ENCODE results near the gene DSTYK.
"Not testable (repeated sequence)": the region's sequence is repeated elsewhere in the genome, so short reads cannot be mapped to it uniquely, and the experiment has no call there.

Gene DSTYK

DNA sequence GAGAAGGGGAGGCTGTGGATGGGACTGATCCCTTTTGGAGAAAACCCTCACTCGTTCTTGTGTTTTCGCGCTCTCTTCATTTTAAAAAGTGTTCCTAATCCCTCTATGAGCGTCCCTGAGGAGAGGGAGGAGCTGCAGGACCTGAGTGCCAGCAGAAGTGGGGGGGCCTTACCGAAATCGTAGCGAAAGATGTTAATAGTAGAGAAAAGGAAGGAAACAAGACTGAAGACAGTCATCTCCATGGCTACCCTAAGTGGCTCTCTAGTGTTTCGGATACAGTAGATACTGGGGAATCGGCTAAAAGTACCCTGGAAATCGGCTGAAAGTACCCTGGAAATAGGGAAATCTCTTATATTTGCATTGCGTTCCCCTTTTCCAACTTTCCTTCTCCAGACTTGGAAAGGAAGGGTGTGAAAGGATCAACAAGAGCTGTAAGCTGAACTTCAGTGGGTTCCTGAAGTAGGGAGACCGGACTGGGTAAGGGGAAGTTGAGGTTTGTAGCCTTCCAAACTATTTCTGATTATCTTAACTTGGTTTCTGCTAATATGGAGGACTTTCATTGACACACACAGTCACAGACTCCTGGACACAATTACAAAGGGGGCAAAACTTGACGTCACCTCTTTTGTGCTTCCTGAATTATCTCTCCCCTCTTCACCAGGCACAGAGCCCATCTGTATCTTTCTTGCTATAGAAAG is 486 bp upstream of the DSTYK start:
- DNase-seq = no peak

- DNase-seq = no peak
Observed at GRCh38 chr1:205210756-205211168, 740 bp downstream of the DSTYK start.

GRCh38 chr1:205208811-205209210 is 2.7 kb downstream of the DSTYK start:
- no peak for DNase-seq

- no peak for DNase-seq
Observed at GRCh38 chr1:205205055-205205454, 6.4 kb downstream of the DSTYK start.

DNA sequence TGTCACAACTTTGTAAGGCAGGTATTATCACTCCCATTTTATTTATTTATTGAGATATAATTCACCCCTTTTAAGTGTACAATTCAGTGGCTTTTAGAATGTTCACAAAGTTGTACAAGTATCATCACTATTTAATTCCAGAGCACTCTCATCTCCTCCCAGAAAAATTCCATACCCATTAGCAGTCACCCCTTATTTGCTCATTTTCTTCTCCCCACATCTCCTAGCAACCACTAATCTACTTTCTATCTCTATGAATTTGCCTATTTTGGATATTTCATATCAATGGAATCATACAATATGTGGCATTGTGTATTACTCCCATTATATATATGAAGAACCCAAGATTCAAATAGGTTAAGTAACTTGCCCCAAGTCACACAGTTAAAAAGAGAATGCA is 7.0 kb downstream of the DSTYK start:
- DNase-seq = no peak

DNA sequence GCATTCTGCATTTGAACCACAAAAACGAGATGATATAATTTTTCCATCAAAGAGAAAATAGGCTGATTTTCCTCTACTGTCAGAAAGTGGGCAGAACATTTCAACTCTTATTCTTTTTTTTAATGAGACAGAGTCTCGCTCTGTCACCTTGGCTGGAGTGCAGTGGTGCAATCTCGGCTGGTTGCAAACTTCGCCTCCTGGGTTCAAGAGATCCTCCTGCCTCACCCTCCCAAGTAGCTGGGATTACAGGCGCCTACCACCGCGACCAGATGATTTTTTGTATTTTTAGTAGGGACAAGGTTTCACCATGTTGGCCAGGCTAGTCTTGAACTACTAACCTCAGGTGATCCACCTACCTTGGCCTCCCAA is 11.6 kb downstream of the DSTYK start:
- no peak for DNase-seq

DNA sequence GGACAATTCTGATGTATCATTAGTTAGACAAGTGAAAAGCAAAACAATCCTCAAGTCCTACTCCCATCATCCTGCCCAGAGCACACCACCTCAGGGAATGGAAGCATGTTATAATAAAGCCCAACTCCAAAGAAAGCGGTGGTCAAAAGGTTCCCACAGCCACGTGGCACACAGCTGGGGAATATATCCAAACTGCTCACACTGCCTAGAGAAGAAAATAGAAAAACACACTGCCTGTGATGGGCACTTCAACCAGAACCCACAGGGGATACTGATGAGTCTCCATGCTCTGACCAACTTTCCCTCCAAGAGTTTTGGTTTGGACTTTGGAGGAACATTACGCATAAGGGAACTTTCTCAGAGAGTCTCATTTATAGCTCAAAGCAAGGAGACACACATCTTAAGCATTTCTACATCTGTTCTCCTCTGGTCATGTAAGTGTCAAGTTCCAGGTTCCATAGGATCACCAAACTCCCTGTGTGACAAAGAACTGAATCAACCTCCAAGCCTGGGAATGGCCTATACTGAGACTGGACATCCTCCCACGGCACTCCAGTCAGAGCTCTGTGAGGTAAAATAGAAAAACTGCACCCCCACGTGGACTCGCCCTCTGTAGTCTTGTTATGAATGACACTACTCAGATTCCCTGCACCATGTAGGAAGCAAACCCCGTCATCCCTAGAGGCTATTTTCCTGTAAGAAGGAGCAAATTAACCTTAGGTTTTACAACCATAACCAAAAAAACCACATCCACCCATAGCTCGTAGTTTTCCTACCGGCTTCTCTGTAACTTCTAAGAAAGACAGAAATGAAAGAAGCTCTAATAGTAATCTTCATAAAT is 12.2 kb downstream of the DSTYK start:
- DNase-seq = no peak

DNA sequence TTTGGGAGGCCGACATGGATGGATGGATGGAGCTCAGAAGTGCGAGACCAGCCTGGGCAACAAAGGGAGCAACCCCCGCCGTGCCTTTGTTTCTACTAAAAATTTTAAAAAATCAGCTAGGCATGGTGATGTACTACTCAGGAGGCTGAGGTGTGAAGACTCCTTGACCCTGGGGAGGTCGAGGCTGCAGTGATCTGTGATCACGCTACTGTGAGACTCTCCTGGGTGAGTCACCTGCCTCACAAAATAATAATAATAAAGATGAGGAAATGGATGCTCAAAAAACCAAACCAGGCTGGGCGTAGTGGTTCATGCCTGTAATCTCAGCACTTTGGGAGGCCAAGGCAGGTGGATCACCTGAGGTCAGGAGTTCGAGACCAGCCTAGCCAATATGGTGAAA is 19.2 kb downstream of the DSTYK start:
- DNase-seq = no peak

- no peak for DNase-seq
Observed at GRCh38 chr1:205191622-205192021, 19.9 kb downstream of the DSTYK start.

DNA sequence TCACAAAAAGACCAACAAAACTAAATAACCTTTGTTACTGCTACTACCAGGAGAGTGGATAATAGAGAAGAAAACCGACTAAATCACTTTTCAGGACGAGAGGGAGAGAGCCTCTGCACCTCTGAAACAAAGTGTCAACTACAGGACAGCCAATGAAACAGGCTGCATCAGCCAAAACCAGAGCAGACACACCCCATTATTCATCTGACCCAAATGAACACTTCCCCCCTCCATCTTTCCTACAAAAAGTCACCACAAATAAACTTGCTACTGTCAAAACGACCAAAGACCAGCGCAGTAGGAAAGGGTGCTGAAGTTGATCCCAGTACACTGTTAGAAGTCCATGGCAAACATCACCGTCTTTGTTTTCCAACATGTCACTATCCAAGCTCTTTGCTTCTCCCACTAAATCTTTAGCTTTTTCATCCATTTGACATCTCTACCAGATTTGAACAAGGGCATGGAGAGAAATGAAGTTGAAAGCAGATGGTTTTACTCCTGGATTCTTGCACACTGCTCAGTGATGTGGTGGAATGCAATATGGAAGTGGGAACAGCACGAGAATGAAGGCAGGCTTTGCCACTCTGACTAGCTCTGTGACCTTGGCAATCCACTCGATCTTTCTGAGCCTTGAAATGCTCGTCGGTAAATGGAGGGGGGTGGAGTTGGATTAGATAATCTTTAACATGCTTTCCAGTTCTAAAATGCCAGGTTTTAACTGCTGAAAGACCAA is 20.5 kb downstream of the DSTYK start:
- DNase-seq = no peak

DNA sequence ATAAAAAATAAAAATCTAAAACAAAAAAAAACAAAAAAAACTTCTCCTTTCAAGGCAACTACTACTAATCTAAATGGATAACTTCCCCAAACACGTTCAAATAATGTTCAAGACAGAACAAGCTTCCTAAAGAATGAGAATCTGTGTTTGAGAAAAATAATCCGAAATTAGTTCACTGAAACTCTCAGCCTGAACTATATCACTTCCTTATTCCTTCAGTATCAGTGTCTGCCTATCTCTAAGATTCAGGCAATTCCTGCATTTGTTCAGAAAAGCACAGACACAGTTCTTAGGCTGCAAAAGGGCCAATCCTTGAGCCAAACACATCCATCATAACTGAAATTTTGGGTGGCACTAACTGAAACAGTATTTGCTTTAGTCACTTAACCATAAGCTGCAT is 22.4 kb downstream of the DSTYK start:
- no peak for DNase-seq

DNA sequence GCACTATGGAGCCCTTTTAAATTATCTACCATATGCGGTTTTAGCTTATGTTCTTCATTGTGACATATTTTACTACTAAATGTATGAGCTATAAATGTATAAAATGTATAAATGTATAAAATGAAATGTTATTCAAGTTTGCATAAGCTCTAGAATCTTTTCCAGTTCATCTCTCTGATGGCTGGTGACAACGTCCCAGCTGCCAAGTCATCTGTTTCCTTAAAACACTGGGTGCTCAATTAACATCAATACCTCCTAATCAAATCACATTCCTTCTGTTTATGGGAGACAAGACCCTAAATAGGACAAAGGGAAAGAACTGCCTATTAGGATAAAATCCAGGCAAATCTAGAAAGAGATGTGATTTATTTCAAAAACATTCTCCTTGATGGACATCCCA is 22.9 kb downstream of the DSTYK start:
- no peak for DNase-seq

DNA sequence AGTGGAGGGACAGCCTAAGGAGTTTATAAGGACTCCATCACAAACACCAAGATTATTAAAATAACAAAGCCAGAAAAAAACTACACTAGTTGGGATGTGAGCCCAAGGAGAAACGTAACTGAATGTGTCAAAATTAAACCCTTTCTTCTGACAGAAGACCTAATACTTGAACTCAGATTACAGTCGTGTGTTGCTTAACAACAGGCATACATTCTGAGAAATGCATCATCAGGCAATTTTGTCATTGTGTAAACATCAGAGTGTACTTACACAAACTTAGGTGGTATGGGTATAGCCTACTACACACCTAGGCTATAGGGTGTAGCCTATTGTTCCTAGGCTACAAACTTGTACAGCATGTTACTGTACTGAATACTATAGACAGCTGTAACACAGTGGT is 23.4 kb downstream of the DSTYK start:
- DNase-seq = no peak

DNA sequence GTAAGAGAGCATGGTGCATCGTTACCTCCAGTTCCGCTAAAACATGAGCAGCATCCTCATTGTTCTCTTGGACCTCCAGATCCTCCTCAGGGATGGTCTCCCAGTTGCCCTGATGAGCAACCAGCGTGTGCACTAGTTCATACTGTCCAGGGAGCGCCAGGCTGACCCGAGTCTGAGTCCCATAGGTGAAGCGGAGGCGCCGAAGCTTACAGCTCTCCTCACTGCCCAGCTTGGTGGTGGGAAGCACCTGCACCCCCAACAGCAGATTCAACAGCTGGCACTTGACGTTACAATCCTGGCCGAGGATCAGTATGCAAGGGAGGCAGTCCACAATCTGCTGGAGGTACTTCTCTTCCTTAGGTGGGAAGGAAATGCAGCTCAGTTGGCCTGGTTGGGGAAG is 24.1 kb downstream of the DSTYK start:
- no peak for DNase-seq

DNA sequence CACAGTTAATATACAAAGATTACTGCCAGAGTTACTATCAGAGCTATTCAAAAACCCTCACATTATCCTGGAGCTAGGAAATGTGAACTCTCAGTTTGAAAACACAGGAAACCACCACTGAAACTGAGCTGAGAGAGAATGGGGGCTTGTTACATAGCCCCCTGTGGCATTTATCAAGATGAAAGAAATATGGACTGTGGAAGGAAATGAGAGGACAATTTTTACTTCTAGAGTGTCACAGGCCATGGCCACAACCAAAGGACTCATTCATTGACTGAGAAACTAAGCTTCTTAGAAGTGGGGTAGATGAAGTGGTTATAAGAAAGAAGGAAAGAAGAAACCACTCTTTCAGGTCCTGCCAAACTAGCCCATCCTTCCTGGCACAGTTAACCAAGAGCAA is 25.3 kb downstream of the DSTYK start:
- no peak for DNase-seq

- DNase-seq = no peak
Observed at GRCh38 chr1:205183676-205184335, 27.7 kb downstream of the DSTYK start.

GRCh38 chr1:205182930-205183329 is 28.6 kb downstream of the DSTYK start:
- DNase-seq = no peak

GRCh38 chr1:205180331-205180730 is 31.2 kb downstream of the DSTYK start:
- DNase-seq = not testable (repeated sequence)

GRCh38 chr1:205179842-205180241 is 31.7 kb downstream of the DSTYK start:
- DNase-seq = no peak

DNA sequence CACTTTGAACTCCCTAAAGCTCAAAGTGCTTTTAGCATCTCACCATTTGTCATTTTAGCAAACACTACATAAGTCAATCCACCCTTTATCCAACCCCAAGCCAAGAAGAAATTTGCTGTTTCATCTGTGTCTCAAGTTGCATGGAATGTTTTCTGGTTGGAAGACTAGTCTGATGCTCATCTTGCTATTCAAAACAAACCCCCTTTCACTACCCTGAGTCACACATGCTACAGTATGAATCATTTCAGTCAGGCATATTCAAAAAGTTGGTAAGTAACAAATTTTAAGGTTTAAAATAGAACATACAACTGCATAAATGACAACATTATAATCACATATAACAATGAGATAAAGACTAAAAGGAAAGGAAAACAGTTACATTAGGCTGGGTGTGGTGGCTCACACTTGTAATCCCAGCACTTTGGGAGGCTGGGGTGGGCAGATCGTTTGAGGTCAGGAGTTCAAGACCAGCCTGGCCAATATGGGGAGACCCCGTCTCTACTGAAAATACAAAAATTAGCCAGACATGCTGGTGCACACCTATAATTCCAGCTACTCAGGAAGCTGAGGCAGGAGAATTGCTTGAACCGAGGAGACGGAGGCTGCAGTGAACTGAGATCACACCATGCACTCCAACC is 38.7 kb downstream of the DSTYK start:
- no peak for DNase-seq

DNA sequence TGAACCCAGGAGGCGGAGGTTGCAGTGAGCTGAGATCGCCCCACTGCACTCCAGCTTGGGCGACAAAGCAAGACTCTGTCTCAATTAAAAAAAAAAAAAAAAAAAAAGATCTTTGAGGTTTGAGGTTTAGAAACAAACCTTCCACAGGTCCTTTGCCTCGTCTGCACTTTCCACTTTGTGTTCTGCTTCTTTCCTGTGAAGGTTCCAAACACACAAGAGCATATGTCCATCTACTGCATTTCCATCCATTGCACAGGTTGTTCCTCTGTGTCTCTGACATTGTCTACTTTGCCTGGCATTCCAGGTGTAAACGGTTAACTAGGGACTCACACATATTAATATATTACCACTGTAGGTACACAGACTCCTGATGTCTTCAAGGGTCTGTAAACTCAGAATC is 40.1 kb downstream of the DSTYK start:
- DNase-seq = no peak

GRCh38 chr1:205170532-205171269 is 40.8 kb downstream of the DSTYK start:
- no peak for DNase-seq

All from DMS79 (cell line).